Upper lobe of left lung (tissue), 4 donors: ENCODE data around the gene BCL10.

Source experiments
- EP300 ChIP-seq, 4 donors: sonication (generic); formaldehyde crosslinking; IDR thresholded peaks; one replicate each; pipeline ENCODE4 v1.5.1; 2017; ENCODE audit warnings: antibody characterized with exemption in 4 of 4, control low read depth in 2 of 4
- TF ChIP-seq, protein P1 (sequence below), 6 experiments: fragments of 450-650 bp in 4 of 6; fragments of 200-600 bp in 2 of 6; sonication (generic) in 2 of 6; IDR thresholded peaks; one replicate each; pipeline ENCODE4 v1.5.1; 2016 to 2019; ENCODE audit warnings: antibody characterized with exemption in 6 of 6

DNA sequence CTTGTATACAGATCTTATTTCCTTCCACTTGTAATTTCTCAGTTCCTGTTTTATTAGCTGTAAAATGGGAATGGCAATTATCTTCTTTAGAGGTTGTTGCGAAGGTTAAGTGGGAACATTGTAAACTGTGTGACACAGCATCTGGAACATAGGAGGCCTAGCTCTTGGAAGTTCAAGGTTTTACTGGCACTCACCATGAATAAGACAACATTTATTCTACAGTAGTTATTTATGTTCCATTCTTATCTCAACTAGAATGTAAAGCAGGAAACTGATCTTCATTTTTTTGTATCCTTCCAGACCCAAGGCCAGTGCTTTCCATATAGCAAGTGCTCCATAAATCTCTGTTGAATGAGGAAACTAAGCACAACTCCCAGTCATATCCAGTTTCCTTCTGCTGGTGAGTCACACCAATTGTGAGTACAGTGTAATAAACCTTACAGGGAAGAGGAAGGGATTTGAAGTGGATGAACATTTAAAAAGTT, 1.4 kb downstream of the BCL10 start:
- TF ChIP-seq, protein P1, sequence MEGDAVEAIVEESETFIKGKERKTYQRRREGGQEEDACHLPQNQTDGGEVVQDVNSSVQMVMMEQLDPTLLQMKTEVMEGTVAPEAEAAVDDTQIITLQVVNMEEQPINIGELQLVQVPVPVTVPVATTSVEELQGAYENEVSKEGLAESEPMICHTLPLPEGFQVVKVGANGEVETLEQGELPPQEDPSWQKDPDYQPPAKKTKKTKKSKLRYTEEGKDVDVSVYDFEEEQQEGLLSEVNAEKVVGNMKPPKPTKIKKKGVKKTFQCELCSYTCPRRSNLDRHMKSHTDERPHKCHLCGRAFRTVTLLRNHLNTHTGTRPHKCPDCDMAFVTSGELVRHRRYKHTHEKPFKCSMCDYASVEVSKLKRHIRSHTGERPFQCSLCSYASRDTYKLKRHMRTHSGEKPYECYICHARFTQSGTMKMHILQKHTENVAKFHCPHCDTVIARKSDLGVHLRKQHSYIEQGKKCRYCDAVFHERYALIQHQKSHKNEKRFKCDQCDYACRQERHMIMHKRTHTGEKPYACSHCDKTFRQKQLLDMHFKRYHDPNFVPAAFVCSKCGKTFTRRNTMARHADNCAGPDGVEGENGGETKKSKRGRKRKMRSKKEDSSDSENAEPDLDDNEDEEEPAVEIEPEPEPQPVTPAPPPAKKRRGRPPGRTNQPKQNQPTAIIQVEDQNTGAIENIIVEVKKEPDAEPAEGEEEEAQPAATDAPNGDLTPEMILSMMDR (IDR thresholded peaks at IDR 0.05) = no peak
- TF ChIP-seq EP300 (IDR thresholded peaks at IDR 0.05) = no peak
